RCC 7860 (cell line): ENCODE measurements around the gene DVL1.
"Not testable (repeated sequence)": the region's sequence is repeated elsewhere in the genome, so short reads cannot be mapped to it uniquely, and the experiment has no call there.

Source experiments
- DNase-seq: peaks from one replicate; pipeline ENCODE4 v3.0.0-alpha.2; 2015; ENCODE audit warnings: low spot score
- FAIRE-seq: peaks from 2 replicates; lab custom pipeline; 2012; peaks lifted over from hg19 to GRCh38; lab: Jason Lieb, UNC

DVL1 gene

GRCh38 chr1:1349256-1350012 lies at the start of gene DVL1:
TSS of gene DVL1 (minus strand) at chr1:1349418. CDS start at chr1:1349065, 353 bp downstream.
- peak; percentile 24 for DNase-seq
- FAIRE-seq = no peak

GRCh38 chr1:1398677-1399186 lies 49.5 kb upstream of the DVL1 start:
- FAIRE-seq = no peak
- DNase-seq = no peak

GRCh38 chr1:1397839-1398523 lies 48.8 kb upstream of the DVL1 start:
- FAIRE-seq = no peak
- no peak for DNase-seq

- DNase-seq (no peak), FAIRE-seq (no peak)
Measured at GRCh38 chr1:1395166-1395565, 45.9 kb upstream of the DVL1 start.

GRCh38 chr1:1394116-1394515 lies 44.9 kb upstream of the DVL1 start:
- DNase-seq (no peak), FAIRE-seq (no peak)

DNA sequence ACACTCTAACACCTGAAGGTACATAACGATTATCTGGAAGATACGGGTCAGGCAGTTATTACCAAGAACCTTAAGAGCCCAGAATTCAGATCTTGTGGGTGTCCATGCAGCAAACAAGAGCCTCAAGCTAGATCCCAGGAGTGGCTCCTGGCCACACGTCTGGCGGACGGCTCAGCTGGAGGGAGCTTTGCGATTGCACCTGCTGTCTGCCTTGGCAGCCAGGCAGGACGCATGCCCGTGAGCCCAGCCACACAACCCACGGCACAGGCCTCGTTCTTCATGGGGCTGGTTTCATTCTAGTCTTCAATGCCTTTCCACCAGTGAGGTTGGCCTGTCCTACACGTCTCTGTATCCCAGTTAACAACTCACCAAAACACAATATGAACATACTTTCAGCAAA lies 44.2 kb upstream of the DVL1 start:
- FAIRE-seq (no peak), DNase-seq (no peak)

GRCh38 chr1:1393014-1393413 lies 43.8 kb upstream of the DVL1 start:
- FAIRE-seq (no peak), DNase-seq (no peak)

GRCh38 chr1:1391225-1391624 lies 42.0 kb upstream of the DVL1 start:
- FAIRE-seq (no peak), DNase-seq (no peak)

DNA sequence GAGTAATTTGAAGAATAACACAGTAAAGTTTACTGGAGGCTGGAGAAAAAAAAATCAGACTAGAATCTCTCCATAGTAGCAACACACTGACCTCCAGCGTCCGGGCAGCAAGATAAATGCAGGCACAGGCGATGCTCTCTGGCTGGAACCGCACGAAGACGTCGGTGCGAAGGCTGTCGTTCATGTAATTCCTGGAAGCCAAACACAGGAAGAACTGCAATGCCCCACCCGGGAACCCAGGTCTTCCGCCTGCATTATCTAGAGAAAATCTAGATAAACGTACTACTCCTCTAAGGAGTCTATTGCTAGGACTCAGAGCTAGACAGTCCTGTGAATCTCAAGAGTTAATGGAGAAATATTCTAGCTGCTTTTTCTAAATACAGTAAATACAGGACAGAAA lies 41.5 kb upstream of the DVL1 start:
- DNase-seq = no peak

GRCh38 chr1:1388078-1388472 lies 38.9 kb upstream of the DVL1 start:
- no peak for FAIRE-seq
- no peak for DNase-seq

More for the DNA sequence above, 41.5 kb upstream of the DVL1 start:
- no peak for FAIRE-seq

DNA sequence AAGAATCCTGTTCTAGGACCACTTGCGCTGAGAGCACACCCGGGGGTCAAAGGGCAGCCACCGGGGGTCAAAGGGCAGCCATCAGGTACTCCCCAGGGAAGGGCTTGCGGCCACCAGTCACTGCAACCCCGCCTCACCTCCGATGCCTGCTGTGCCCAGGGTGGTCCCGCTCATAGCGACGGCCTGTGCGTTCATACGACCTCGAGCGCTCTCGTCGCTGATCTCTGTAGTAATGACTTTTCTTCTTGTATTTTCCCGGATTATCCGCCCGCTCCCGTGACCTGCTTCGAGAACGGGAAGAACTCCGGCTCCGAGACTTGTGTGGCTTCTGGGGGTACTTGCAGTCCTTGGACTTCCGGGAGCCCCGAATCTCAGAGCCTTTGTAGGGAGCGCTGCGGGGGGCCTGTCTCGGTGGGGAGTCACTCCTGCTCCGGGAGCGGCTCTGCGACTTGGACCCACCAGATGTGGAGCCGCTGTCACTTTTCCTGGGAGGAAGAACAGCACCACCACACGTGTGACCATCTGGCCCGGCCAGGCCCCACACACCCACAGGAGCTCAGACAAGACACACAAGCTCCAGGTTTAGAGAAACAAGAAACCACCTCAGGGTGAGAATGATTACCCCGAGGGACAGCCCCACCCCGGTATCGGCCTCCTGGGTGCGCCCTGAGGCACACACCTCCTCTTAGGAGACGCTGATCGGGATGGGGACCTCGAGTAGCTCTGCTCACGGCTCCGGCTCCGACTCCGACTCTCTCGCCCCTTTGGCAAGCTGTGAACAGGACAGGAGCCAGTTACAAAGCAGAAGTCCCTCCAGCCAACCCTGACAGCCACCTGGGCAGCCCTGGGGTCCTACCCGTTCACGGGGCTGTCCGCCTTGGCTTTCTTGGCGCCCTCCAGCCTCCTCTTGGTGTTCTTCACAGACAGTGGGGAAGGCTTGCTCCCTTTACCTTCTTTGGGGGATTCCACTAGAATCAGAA lies 38.2 kb upstream of the DVL1 start:
- FAIRE-seq = no peak
- no peak for DNase-seq

DNA sequence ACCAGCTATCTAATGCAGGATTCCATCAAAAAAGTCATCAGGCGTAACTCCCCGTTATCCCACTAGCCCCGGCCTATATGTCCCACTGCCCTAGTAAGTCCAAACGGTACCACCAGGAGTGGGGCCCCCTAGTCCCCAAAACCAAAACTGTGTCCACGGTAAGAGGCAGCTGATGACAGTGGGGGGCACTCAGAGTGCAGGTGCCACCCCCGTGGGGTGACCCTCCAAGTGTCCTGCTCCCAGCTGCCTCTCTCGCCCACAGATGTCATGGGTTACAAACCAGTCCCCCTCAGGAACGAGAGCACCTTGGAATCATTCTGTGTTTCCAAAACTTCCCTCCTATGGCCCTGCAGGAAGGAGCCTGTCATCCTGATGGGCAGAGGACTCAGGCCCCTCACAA lies 36.7 kb upstream of the DVL1 start:
- no peak for FAIRE-seq
- no peak for DNase-seq

DNA sequence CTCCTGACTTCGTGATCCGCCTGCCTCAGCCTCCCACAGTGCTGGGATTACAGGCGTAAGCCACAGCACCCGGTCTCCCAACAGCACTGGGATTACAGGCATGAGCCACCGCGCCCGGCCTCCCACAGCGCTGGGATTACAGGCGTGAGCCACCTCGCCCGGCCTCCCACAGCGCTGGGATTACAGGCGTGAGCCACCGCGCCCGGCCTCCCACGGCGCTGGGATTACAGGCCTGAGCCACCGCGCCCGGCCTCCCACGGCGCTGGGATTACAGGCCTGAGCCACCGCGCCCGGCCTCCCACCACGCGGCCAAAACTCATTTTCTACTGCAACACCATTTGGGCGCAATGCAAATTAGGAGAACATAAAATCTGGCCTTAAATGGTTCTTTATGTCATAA lies 36.1 kb upstream of the DVL1 start:
- not testable (repeated sequence) for FAIRE-seq, DNase-seq

DNA sequence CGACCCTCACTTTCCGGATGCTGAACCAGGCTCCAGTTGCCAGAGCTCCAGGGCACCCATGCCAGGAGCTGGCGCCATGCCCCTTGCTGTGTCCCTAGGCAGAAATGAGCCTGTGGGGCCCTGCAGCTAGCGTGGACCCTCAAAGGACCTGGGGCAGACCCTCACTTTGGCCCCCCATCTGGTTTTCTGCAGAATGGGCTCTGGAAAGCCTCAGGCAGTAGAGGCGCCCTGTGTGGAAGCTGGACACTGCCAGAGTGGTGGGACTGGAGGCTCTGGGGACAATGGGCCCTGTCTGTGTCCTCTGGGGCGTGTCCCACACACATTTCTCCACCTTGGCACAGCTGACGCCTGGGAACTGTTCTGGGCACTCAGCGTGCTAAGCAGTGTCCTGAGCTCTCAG lies 32.1 kb upstream of the DVL1 start:
- FAIRE-seq = no peak
- DNase-seq = no peak

DNA sequence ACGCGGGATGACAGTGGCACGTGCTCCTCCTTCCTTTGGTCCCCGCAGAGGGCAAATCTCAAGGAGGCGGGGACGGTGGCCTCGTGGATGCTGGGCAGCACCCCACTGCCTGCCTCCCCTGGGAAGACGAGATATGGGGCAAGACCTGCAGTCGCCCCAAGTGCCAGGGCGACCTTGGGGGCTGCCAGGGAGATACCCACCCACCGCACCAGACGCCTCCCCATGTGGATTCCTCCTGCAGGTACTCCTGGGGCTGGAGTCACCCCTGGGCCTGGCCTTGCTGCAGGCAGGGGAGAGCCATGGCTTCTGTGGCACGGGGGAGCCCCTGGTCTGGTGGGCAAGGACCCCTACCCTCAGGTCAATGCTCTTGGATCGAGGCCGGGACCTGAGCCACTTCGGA lies 31.6 kb upstream of the DVL1 start:
- no peak for DNase-seq
- no peak for FAIRE-seq

DNA sequence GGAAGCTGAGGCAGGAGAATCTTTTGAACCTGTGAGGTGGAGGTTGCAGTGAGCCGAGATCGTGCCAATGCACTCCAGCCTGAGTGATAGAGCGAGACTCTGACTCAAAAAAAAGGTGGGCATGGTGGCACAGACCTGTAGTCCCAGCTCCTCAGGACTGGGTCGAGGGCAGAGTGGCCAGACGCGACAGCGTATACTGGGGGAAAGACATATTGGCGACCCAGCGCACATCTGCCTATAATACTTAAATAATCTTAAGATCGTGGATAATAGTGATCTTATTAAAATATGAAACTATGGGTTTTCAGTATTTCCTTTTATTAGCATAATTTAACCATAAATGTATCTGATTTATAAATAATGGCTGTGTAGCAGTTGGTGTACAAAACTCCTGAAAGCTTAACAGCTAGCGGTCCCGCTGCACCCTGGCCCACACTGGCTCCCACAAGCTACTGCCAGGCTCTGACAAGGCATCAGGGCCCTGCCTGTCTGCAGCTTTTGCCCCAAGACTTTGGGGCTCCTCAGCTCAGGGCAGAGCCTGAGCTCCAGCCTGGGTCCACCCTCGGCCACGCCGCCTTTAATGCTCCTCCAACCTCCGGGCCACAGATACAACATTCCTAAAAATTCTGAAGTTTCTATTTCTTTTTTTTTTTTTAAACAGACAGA lies 28.5 kb upstream of the DVL1 start:
- no peak for FAIRE-seq
- no peak for DNase-seq

DNA sequence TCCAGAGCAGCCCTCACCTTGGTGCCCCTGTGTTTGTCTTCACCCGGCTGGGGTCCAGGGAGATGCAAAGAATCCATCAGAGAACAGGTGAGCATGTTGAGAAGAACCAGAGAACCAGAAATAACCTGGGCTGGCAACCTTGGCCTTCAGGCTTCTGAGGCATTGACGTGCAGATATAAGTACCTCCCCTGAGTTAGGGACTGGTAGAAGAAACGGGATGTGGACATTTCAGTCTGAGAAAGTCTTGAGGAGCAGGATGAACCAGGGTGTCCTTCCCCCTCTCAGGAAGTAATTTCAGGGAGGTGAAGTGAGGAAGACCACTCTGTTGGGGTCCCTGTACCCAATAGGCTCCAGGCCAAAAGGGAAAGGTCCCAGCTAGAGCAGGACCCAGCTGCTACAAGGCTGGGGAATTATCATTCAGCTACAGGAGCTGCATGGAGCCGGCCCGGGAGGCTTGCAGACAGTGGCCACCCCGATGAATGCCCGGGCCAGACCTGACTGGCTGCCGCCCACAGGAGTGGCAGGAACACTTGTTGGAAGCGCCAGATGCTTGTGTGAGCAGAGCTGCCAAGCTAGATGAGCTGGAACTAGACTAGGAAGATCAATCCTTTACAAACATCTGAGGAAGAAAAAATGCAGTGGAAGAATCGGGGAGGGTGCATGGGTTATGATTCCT lies 27.5 kb upstream of the DVL1 start:
- DNase-seq = no peak
- FAIRE-seq = no peak

DNA sequence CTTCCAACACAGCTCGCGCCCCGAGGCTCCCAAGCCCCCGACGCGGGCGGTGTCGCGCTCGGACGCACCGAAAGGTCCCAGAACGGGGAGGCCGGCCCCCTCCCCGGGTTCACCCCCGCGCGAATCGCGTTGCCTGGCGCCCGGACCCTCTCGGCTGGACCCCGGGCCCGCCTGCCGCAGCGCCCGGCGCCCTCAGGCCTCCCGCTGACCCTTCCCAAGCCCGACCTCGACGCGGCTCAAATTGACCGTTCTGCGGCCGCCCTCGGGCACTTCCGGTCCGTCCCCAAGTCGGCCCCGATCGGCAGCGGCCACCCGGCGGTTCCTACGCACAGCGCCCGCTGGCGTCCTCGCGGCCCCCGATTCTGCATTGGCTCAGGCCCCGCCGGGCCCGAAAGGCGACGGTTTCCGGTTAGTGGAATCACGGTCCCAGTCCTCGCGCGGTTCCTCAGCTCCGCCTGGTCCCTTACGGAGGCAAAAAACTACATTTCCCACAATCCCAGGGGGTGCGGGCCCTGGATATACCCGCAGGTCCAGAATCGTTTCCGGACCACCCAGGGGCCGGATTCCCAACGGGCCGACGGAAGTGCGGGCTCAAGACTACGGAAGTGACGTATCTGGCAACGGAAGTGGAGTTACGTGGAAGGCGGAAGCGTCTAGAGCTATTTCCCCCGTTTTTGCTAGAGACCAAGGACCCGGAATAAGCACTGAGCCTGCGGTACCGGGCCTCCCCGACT lies 25.9 kb upstream of the DVL1 start, which contains the start of gene AURKAIP1:
Gene AURKAIP1, minus strand, starts transcription at position 279 of the 734 bp plus-strand sequence. CDS start 451 bp downstream, outside the sequence.
- FAIRE-seq (peak; percentile 93), DNase-seq (peak; percentile 98)

DNA sequence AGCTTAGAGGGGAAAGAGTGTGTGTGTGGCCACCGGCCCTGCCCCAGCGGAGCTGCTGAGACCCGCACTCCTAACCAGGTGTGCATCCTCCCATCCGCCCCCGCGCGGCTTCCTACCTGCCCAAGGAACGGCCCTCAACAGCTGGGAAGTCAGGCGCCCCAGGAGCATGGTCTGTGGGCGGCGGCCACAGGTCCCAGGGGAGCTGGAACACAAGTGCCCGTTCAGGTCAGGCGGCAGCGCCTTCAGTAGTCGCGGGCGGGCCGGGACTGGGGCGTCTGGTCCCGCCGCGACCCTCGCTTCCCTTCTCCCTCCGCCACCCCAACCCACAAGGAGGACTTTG lies 25.3 kb upstream of the DVL1 start:
- no peak for DNase-seq

More for the DNA sequence above, 25.3 kb upstream of the DVL1 start:
- FAIRE-seq = no peak
